WI38 (cell line): Measurements from ENCODE around the gene POLR1A.
A peak's percentile ranks its signal among the peaks of the same experiment; 100 is the strongest.

ENCODE experiments used
- H3K4me3 ChIP-seq: 2 replicates; pipeline ENCODE4 v1.5.1; 2011; ENCODE audit warnings: low read depth, mild to moderate bottlenecking, control low read depth, low read length
- CTCF ChIP-seq: IDR thresholded peaks from 2 replicates; pipeline ENCODE4 v1.5.1; 2012; ENCODE audit warnings: low read depth, mild to moderate bottlenecking, control low read depth, low read length

Gene POLR1A

GRCh38 chr2:86078774-86079545 lies 26.7 kb downstream of the POLR1A start:
- TF ChIP-seq CTCF, result peak; percentile 53

GRCh38 chr2:86075886-86076285 lies 29.8 kb downstream of the POLR1A start:
- TF ChIP-seq CTCF, result no peak
- no peak overlapping the region for H3K4me3 ChIP-seq

More at GRCh38 chr2:86078774-86079545, 26.7 kb downstream of the POLR1A start:
- no peak overlapping the region for H3K4me3 ChIP-seq

- H3K4me3 ChIP-seq, result no peak overlapping the region
- TF ChIP-seq CTCF, result no peak
Observed at GRCh38 chr2:86074811-86075210, 30.9 kb downstream of the POLR1A start.

GRCh38 chr2:86074256-86074655 lies 31.4 kb downstream of the POLR1A start:
- no peak for TF ChIP-seq CTCF
- no peak overlapping the region for H3K4me3 ChIP-seq

- no peak for TF ChIP-seq CTCF
- H3K4me3 ChIP-seq, result no peak overlapping the region
Observed at GRCh38 chr2:86073225-86073624, 32.5 kb downstream of the POLR1A start.

- H3K4me3 ChIP-seq, result no peak overlapping the region
- TF ChIP-seq CTCF, result no peak
Observed at GRCh38 chr2:86072271-86072858, 33.3 kb downstream of the POLR1A start.

GRCh38 chr2:86070868-86071267 lies 34.8 kb downstream of the POLR1A start:
- H3K4me3 ChIP-seq, result no peak overlapping the region
- TF ChIP-seq CTCF, result no peak
